GM12878 (cell line): Measurements from ENCODE around the gene IGSF8. TPM values are rescaled to one million over a fixed set of nuclear protein-coding genes. Genes with fewer than 3 reads are reported as not detected.

Source experiments
- ATAC-seq: fragments of 200-7000 bp; cut with Tn5 transposase; 3 replicates; pipeline ENCODE4 v1.9.1; 2020; ENCODE audit warnings: mild to moderate bottlenecking, moderate library complexity
- BruUV-seq: library from RNA; stranded (reverse); fragments of 400-500 nt; replicated peaks from 2 replicates; lab custom pipeline; 2021; lab: Mats Ljungman, UMichigan
- CTCF ChIA-PET: fragments of 300-600 bp; sonication (Branson Sonifier 250); formaldehyde crosslinking; extraction: SDS; loops from one replicate; lab custom pipeline; 2021; ENCODE audit warnings: inconsistent platforms; lab: Yijun Ruan, JAX
- POLR2A ChIA-PET: fragments of 350-600 bp; formaldehyde crosslinking; extraction: SDS; loops from one replicate; lab custom pipeline; 2021; ENCODE audit warnings: inconsistent platforms; lab: Charles Lee
- RAD21 ChIA-PET: fragments of 300-600 bp; sonication (Branson Sonifier 250); formaldehyde crosslinking; loops from one replicate; lab custom pipeline; 2023; ENCODE audit warnings: antibody characterized with exemption; ENCODE audit not compliant: unreplicated experiment; lab: Charles Lee
- SMC1A ChIA-PET: fragments of 300-600 bp; sonication (Branson Sonifier 250); formaldehyde crosslinking; loops from one replicate; lab custom pipeline; 2023; ENCODE audit not compliant: unreplicated experiment, uncharacterized antibody; lab: Charles Lee
- DNase-seq: peaks from one replicate; pipeline ENCODE4 v3.0.0-alpha.2; 2011; ENCODE audit warnings: low read depth, low spot score
- FAIRE-seq: peaks from 3 replicates; lab custom pipeline; 2011; peaks lifted over from hg19 to GRCh38; lab: Jason Lieb, UNC
- H2AFZ ChIP-seq: 2 replicates; pipeline ENCODE4 v1.6.0; 2011; ENCODE audit warnings: low read depth, low read length, control low read depth; ENCODE audit not compliant: control insufficient read depth
- H3K27ac ChIP-seq: 2 replicates; pipeline ENCODE4 v1.5.1; 2011; ENCODE audit warnings: control low read depth; ENCODE audit not compliant: control insufficient read depth, insufficient read depth
- H3K27me3 ChIP-seq, 2 experiments: replicated peaks in 1 of 2; 2 replicates each; pipeline versions ENCODE4 v1.6.0 to v1.6.1; 2011; ENCODE audit warnings: low read length in 1 of 2; ENCODE audit not compliant: control insufficient read depth in 2 of 2, insufficient read depth in 2 of 2
- H3K36me3 ChIP-seq, 2 experiments: 2 replicates each; pipeline ENCODE4 v1.5.1; 2011; ENCODE audit warnings: low read length in 1 of 2; ENCODE audit not compliant: control insufficient read depth in 2 of 2, insufficient read depth in 2 of 2
- H3K4me1 ChIP-seq: 2 replicates; pipeline ENCODE4 v1.6.1; 2011; ENCODE audit warnings: mild to moderate bottlenecking, low read length, moderate library complexity, mixed read lengths; ENCODE audit not compliant: control insufficient read depth, insufficient read depth
- H3K4me2 ChIP-seq: 2 replicates; pipeline ENCODE4 v1.6.0; 2011; ENCODE audit warnings: control low read depth; ENCODE audit not compliant: control insufficient read depth, insufficient read depth
- H3K4me3 ChIP-seq: fragments of 200-600 bp; sonication (generic); 2 replicates; pipeline ENCODE4 v1.5.1; 2016
- H3K79me2 ChIP-seq: 2 replicates; pipeline ENCODE4 v1.6.0; 2011; ENCODE audit warnings: low read length; ENCODE audit not compliant: control insufficient read depth, insufficient read depth
- H3K9ac ChIP-seq: 2 replicates; pipeline ENCODE4 v1.8.0; 2011; ENCODE audit warnings: low read length, control low read depth, mixed read lengths; ENCODE audit not compliant: control insufficient read depth, insufficient read depth
- H3K9me3 ChIP-seq: replicated peaks from 3 replicates; pipeline ENCODE4 v1.5.1; 2011; ENCODE audit warnings: mild to moderate bottlenecking, low read length; ENCODE audit not compliant: control insufficient read depth, insufficient read depth
- H4K20me1 ChIP-seq: 2 replicates; pipeline ENCODE4 v1.6.0; 2011; ENCODE audit not compliant: control insufficient read depth, insufficient read depth
- BCL11A ChIP-seq: IDR thresholded peaks from 2 replicates; pipeline ENCODE4 v1.6.1; 2011; ENCODE audit warnings: low read depth, low read length
- CHD2 ChIP-seq: IDR thresholded peaks from 2 replicates; pipeline ENCODE4 v1.6.1; 2011; ENCODE audit warnings: low read depth, low read length, improper control_type of control experiment, borderline replicate concordance
- MYB ChIP-seq: fragments of 150-350 bp; IDR thresholded peaks from 2 replicates; pipeline ENCODE4 v1.6.1; 2014; ENCODE audit warnings: mild to moderate bottlenecking, low read depth, low read length, borderline replicate concordance
- RAD51 ChIP-seq: fragments of 450-650 bp; IDR thresholded peaks from 2 replicates; pipeline ENCODE4 v1.6.1; 2016; ENCODE audit warnings: moderate library complexity, mild to moderate bottlenecking, inconsistent platforms
- RBBP5 ChIP-seq: fragments of 200-600 bp; sonication (generic); conservative IDR thresholded peaks from 2 replicates; pipeline ENCODE4 v1.6.1; 2016
- ZNF622 ChIP-seq: fragments of 450-650 bp; IDR thresholded peaks from 2 replicates; pipeline ENCODE4 v1.6.1; 2017; ENCODE audit warnings: mild to moderate bottlenecking, inconsistent platforms
- WGBS: methylation state at CpG from one replicate; pipeline ENCODE4 v1.1.6; 2016; ENCODE audit warnings: low lambda C conversion rate; ENCODE audit not compliant: insufficient replicate concordance, insufficient coverage; ENCODE audit errors: missing lambda C conversion rate; 5-methylcytosine and 5-hydroxymethylcytosine counted together
- in situ Hi-C: fragments of 300-500 bp; cut with MboI; formaldehyde crosslinking; loops from 9 replicates; pipeline ENCODE4 v1.14.3; 2018; ENCODE audit warnings: mixed read lengths
- intact Hi-C: fragments of 100-400 bp; cut with micrococcal nuclease; formaldehyde crosslinking; loops from one replicate; pipeline ENCODE4 v1.14.2; 2022; ENCODE audit not compliant: unreplicated experiment
- polyA plus RNA-seq, 11 experiments: library from polyadenylated mRNA; depleted of rRNA in 4 of 11; unstranded in 6 of 11; stranded (reverse) in 5 of 11; fragments of >200 nt; fragmentation: Nextera tagmentation in 4 of 11; fragmentation: Illumina TruSeq in 1 of 11; extraction: Ambion mirVana in 4 of 11; extraction: Trizol in 1 of 11; gene quantifications; 1 replicate in 1 of 11; 2 replicates in 10 of 11; pipeline versions ENCODE4 v1.2.1 to v1.2.3, GENCODE V29; 2011 to 2016; ENCODE audit warnings: inconsistent platforms in 2 of 11, missing spikeins in 2 of 11, low read depth in 1 of 11
- total RNA-seq, 4 experiments: library from RNA; depleted of rRNA in 3 of 4; stranded (reverse); fragments of >200 nt in 3 of 4; fragmentation: Illumina TruSeq in 1 of 4; extraction: Trizol in 1 of 4; gene quantifications; 2 replicates each; pipeline versions ENCODE4 v1.2.1 to v1.2.3, GENCODE V29; 2013 to 2021
- TF ChIP-seq, protein P1 (sequence below): fragments of 450-650 bp; IDR thresholded peaks from 2 replicates; pipeline ENCODE4 v1.6.1; 2017; ENCODE audit warnings: low read depth, mild to moderate bottlenecking, moderate library complexity

IGSF8 gene
- total and polyA plus RNA-seq, 10 of the 15 experiments (the other 5 are each of a cell fraction or from before 2014, with no cell fraction given), result 0.64 to 24.7 (median 13.9) TPM

DNA sequence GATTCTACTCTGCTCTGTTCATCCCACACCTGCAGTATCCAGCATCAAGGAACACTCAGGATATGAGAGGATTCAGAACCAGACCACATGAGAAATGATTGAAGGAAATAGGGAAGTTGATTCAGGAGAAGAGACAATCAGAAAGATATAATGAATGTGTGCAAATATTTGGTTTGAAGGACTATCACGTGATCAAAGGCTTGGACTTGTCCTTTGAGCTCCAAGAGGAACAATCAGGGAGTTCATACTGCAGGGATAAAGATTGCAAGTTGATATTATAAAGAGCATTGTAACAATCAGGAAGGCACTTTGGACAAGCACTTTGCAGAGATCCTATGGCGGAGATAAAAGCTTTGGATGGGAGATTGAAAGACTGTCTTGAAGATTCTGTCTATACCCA lies 52.8 kb downstream of the IGSF8 start:
- TF ChIP-seq, protein P1, sequence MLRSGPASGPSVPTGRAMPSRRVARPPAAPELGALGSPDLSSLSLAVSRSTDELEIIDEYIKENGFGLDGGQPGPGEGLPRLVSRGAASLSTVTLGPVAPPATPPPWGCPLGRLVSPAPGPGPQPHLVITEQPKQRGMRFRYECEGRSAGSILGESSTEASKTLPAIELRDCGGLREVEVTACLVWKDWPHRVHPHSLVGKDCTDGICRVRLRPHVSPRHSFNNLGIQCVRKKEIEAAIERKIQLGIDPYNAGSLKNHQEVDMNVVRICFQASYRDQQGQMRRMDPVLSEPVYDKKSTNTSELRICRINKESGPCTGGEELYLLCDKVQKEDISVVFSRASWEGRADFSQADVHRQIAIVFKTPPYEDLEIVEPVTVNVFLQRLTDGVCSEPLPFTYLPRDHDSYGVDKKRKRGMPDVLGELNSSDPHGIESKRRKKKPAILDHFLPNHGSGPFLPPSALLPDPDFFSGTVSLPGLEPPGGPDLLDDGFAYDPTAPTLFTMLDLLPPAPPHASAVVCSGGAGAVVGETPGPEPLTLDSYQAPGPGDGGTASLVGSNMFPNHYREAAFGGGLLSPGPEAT, result no peak
- TF ChIP-seq ZNF622 (no peak), CHD2 (no peak), RAD51 (peak; percentile 64; the same call in 1 of the 2 replicates)
- no TSS peak for BruUV-seq
- ChIA-PET POLR2A (interaction anchor here (1.2 to 2.0 kb wide), 3 partner anchors 15 to 33 kb away, joined by 3 to 9 read pairs (median 3); partner anchors contain the start of gene PIGM), CTCF (interaction anchor here (0.6 to 49.8 kb wide), 28 partner anchors 8 to 331 kb away, joined by 3 to 1035 read pairs (median 7); partner anchors contain the start of genes FCRL6, IGSF8, KCNJ10 and KCNJ9), SMC1A (interaction anchor here (0.7 to 6.5 kb wide), 19 partner anchors 8 to 331 kb away, joined by 3 to 89 read pairs (median 5); partner anchors contain the start of genes KCNJ10 and KCNJ9), RAD21 (interaction anchor here (0.8 to 3.0 kb wide), 9 partner anchors 9 to 148 kb away, joined by 3 to 50 read pairs (median 3); partner anchors contain the start of gene KCNJ9)
- no peak overlapping the region for H3K27ac ChIP-seq
- no peaks in the 10 kb centered on the region for H4K20me1 ChIP-seq
- intact Hi-C loops (loop anchor here (2.0 kb wide), 1 partner anchor 39 kb away; no protein-coding TSS in a partner anchor), in situ Hi-C loops (no loop called here)
- WGBS, result 11% methylated on average over 2 of the region's 2 CpGs
- DNase-seq, result no peak
- no peaks in the 10 kb centered on the region for H3K9me3 ChIP-seq
- H3K4me1 ChIP-seq, result peaks cover 11% of the 10 kb centered on the region
- H2AFZ ChIP-seq, result no peak overlapping the region
- no peaks in the 10 kb centered on the region; a peak in 3 of 4 replicates for H3K27me3 ChIP-seq
- H3K9ac ChIP-seq, result no peak overlapping the region
- FAIRE-seq, result no peak
- no peaks in the 10 kb centered on the region for H3K79me2 ChIP-seq
- ATAC-seq, result no peak
- no peak overlapping the region for H3K4me3 ChIP-seq
- H3K4me2 ChIP-seq, result no peak overlapping the region
- no peaks in the 10 kb centered on the region for H3K36me3 ChIP-seq

DNA sequence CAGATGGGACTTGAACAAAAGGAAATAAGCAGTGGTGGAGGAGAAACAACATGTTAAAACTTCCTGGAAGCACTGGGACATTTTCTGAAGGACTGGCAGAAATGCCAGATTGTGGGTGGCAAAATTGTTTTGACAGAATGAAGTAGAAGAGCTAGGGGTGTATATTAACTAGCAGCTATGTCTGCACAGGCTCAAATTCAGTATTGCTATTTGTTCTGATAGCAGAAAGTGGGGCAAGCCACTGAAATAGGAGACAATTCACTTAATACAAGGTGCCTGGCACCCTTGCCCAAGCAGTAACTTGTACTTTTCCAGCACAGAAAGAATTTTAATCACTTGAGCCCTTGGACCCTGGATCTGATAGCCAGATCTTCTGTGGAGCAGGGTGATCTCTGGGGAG lies 54.9 kb downstream of the IGSF8 start:
- Histone ChIP-seq H3K4me1 (peaks cover 11% of the 10 kb centered on the region), H3K27me3 (no peaks in the 10 kb centered on the region; a peak in 2 of 4 replicates), H3K9me3 (no peaks in the 10 kb centered on the region), H3K79me2 (no peaks in the 10 kb centered on the region), H3K4me3 (no peak overlapping the region), H3K36me3 (no peaks in the 10 kb centered on the region), H2AFZ (no peak overlapping the region), H3K9ac (no peak overlapping the region)
- ATAC-seq (no peak), FAIRE-seq (no peak)
- ChIA-PET RAD21 (interaction anchor here (0.6 kb wide), 1 partner anchor 14 kb away, joined by 3 read pairs; no protein-coding TSS in a partner anchor), CTCF (interaction anchor here (1.0 to 49.8 kb wide), 4 partner anchors 20 to 41 kb away, joined by 3 to 1035 read pairs (median 18); partner anchors contain the start of genes IGSF8, KCNJ10 and KCNJ9), SMC1A (interaction anchor here (6.5 kb wide), 1 partner anchor 36 kb away, joined by 89 read pairs; the partner anchor contains the start of gene KCNJ9), POLR2A (no interaction called here)
- intact Hi-C loops, result no loop called here
- in situ Hi-C loops, result no loop called here
- TF ChIP-seq MYB (no peak), RBBP5 (no peak), BCL11A (no peak)
- TF ChIP-seq, all 136 proteins: peak for 0
- DNase-seq, result no peak
- no TSS peak for BruUV-seq
- H3K27ac ChIP-seq, result no peak overlapping the region
- H3K4me2 ChIP-seq, result no peak overlapping the region
- H4K20me1 ChIP-seq, result no peaks in the 10 kb centered on the region
